A549 (cell line): ENCODE data around the gene ARAP1. TPM values are rescaled to one million over a fixed set of nuclear protein-coding genes. Genes with fewer than 3 reads are reported as not detected.

Source experiments
- ATAC-seq, 2 experiments: fragments of 200-7000 bp in 1 of 2; fragments of >200 bp in 1 of 2; cut with Nextera tagmentation in 1 of 2; cut with Tn5 transposase in 1 of 2; 3 replicates each; pipeline versions ENCODE4 v1.8.0 to v1.9.1; 2018 to 2020; ENCODE audit warnings: mild to moderate bottlenecking in 1 of 2, moderate library complexity in 1 of 2
- CTCF ChIA-PET: fragments of 300-600 bp; sonication (Branson Sonifier 250); formaldehyde crosslinking; extraction: SDS; loops from one replicate; lab custom pipeline; 2021; ENCODE audit warnings: antibody characterized with exemption, inconsistent platforms; lab: Yijun Ruan, JAX
- POLR2A ChIA-PET: fragments of 350-600 bp; formaldehyde crosslinking; extraction: SDS; loops from one replicate; lab custom pipeline; 2021; ENCODE audit warnings: antibody characterized with exemption, inconsistent platforms; lab: Yijun Ruan, JAX
- DNase-seq, 2 experiments: peaks; one replicate each; pipeline versions ENCODE4 v3.0.0 to v3.0.0-alpha.2; 2011 to 2016; ENCODE audit warnings: low read depth in 1 of 2, low spot score in 1 of 2
- FAIRE-seq: peaks from 2 replicates; lab custom pipeline; 2011; peaks lifted over from hg19 to GRCh38; lab: Jason Lieb, UNC
- H3K27ac ChIP-seq, 2 experiments: fragments of >200 bp; sonication (Bioruptor Twin); formaldehyde crosslinking; 3 replicates each; pipeline ENCODE4 v1.5.1; 2016 to 2017
- H3K4me1 ChIP-seq: fragments of >200 bp; sonication (Bioruptor Twin); formaldehyde crosslinking; 3 replicates; pipeline ENCODE4 v1.6.1; 2016
- H3K4me2 ChIP-seq: fragments of >200 bp; sonication (Bioruptor Twin); formaldehyde crosslinking; 3 replicates; pipeline ENCODE4 v1.6.1; 2016
- H3K4me3 ChIP-seq: fragments of >200 bp; sonication (Bioruptor Twin); formaldehyde crosslinking; 3 replicates; pipeline ENCODE4 v1.5.1; 2016
- H3K9me3 ChIP-seq: fragments of >200 bp; sonication (Bioruptor Twin); formaldehyde crosslinking; 3 replicates; pipeline ENCODE4 v1.6.1; 2016
- CEBPB ChIP-seq, 2 experiments: fragments of >200 bp in 1 of 2; sonication (Bioruptor Twin) in 1 of 2; formaldehyde crosslinking in 1 of 2; IDR thresholded peaks; 2 replicates each; pipeline ENCODE4 v1.6.1; 2012 to 2016
- CHD4 ChIP-seq: fragments of 200-600 bp; sonication (generic); IDR thresholded peaks from 2 replicates; pipeline ENCODE4 v1.6.1; 2016; ENCODE audit warnings: antibody characterized with exemption, mild to moderate bottlenecking, borderline replicate concordance
- EHF ChIP-seq: fragments of 250-450 bp; sonication (Bioruptor Pico); IDR thresholded peaks from 2 replicates; pipeline ENCODE4 v1.5.0; 2020; ENCODE audit warnings: mild to moderate bottlenecking
- ESRRA ChIP-seq: fragments of 150-350 bp; IDR thresholded peaks from 2 replicates; pipeline ENCODE4 v1.6.1; 2014; ENCODE audit warnings: mild to moderate bottlenecking, low read length, borderline replicate concordance
- FOSB ChIP-seq: fragments of 250-450 bp; sonication (Bioruptor Pico); IDR thresholded peaks from 2 replicates; pipeline ENCODE4 v1.5.0; 2020; ENCODE audit warnings: mild to moderate bottlenecking, moderate library complexity
- FOSL2 ChIP-seq, 2 experiments: fragments of 450-650 bp in 1 of 2; fragments of >200 bp in 1 of 2; sonication (Bioruptor Twin) in 1 of 2; formaldehyde crosslinking; IDR thresholded peaks; 2 replicates each; pipeline versions ENCODE4 v1.5.0 to v1.6.1; 2016 to 2020; ENCODE audit warnings: mild to moderate bottlenecking in 1 of 2, moderate library complexity in 1 of 2
- HOXA7 ChIP-seq: fragments of 250-450 bp; sonication (Bioruptor Pico); IDR thresholded peaks from 2 replicates; pipeline ENCODE4 v1.5.0; 2020; ENCODE audit warnings: mild to moderate bottlenecking, moderate library complexity
- HOXB5 ChIP-seq: fragments of 250-450 bp; sonication (Bioruptor Pico); IDR thresholded peaks from 2 replicates; pipeline ENCODE4 v1.5.0; 2020; ENCODE audit warnings: mild to moderate bottlenecking, moderate library complexity
- KDM1A ChIP-seq: fragments of 200-600 bp; sonication (generic); IDR thresholded peaks from 2 replicates; pipeline ENCODE4 v1.6.1; 2016; ENCODE audit warnings: low read depth, mild to moderate bottlenecking
- KDM5A ChIP-seq: fragments of 200-600 bp; sonication (generic); IDR thresholded peaks from 2 replicates; pipeline ENCODE4 v1.6.1; 2016; ENCODE audit warnings: antibody characterized with exemption, mild to moderate bottlenecking
- NFE2L2 ChIP-seq: fragments of 150-350 bp; conservative IDR thresholded peaks from 2 replicates; pipeline ENCODE4 v1.6.1; 2014; ENCODE audit warnings: low read length
- PHF8 ChIP-seq: fragments of 200-600 bp; sonication (generic); IDR thresholded peaks from 2 replicates; pipeline ENCODE4 v1.6.1; 2016; ENCODE audit warnings: low read depth, mild to moderate bottlenecking, antibody characterized with exemption, moderate library complexity, borderline replicate concordance
- RFX5 ChIP-seq: fragments of 450-650 bp; IDR thresholded peaks from 2 replicates; pipeline ENCODE4 v1.7.1; 2014; ENCODE audit warnings: antibody characterized with exemption, mild to moderate bottlenecking, moderate library complexity
- ZC3H11A ChIP-seq: fragments of 450-650 bp; IDR thresholded peaks from 2 replicates; pipeline ENCODE4 v1.6.1; 2014; ENCODE audit warnings: antibody characterized with exemption, mild to moderate bottlenecking
- ZFP36 ChIP-seq: fragments of 450-650 bp; IDR thresholded peaks from 2 replicates; pipeline ENCODE4 v1.6.1; 2014; ENCODE audit warnings: borderline replicate concordance; ENCODE audit not compliant: partially characterized antibody
- ZNF302 ChIP-seq: fragments of 250-450 bp; sonication (Bioruptor Pico); IDR thresholded peaks from 2 replicates; pipeline ENCODE4 v1.9.0; 2021; ENCODE audit warnings: inconsistent platforms, mild to moderate bottlenecking, moderate library complexity
- WGBS: methylation state at CpG from one replicate; pipeline ENCODE4 v1.1.6; 2017; ENCODE audit errors: missing lambda C conversion rate; 5-methylcytosine and 5-hydroxymethylcytosine counted together
- polyA plus RNA-seq, 4 experiments: library from polyadenylated mRNA; depleted of rRNA in 3 of 4; stranded (reverse); fragments of >200 nt; fragmentation: RNase III in 1 of 4; extraction: RNeasy Plus Mini Kit Qiagen cat#74134 plus additional on column Dnase treatment in 1 of 4; gene quantifications; 2 replicates in 3 of 4; 3 replicates in 1 of 4; pipeline ENCODE4 v1.2.3, GENCODE V29; 2011 to 2017
- TF ChIP-seq, protein P1 (sequence below): IDR thresholded peaks from 2 replicates; pipeline ENCODE4 v1.6.1; 2012
- TF ChIP-seq, protein P2 (sequence below): fragments of 150-350 bp; IDR thresholded peaks from 2 replicates; pipeline ENCODE4 v1.6.1; 2014; ENCODE audit warnings: low read depth, mild to moderate bottlenecking, low read length
- TF ChIP-seq, protein P3 (sequence below): fragments of 450-650 bp; IDR thresholded peaks from 2 replicates; pipeline ENCODE4 v1.6.1; 2014; ENCODE audit warnings: antibody characterized with exemption
- TF ChIP-seq, protein P4 (sequence below): fragments of 250-450 bp; sonication (Bioruptor Pico); IDR thresholded peaks from 2 replicates; pipeline ENCODE4 v1.5.0; 2020; ENCODE audit warnings: low read depth, mild to moderate bottlenecking, moderate library complexity
- TF ChIP-seq, protein P5 (sequence below): fragments of >200 bp; sonication (Bioruptor Twin); formaldehyde crosslinking; IDR thresholded peaks from 3 replicates; pipeline ENCODE4 v1.5.1; 2016
- TF ChIP-seq, protein P6 (sequence below): fragments of 250-450 bp; sonication (Bioruptor Pico); IDR thresholded peaks from 2 replicates; pipeline ENCODE4 v1.5.0; 2021; ENCODE audit warnings: mild to moderate bottlenecking, moderate library complexity, borderline replicate concordance

The ARAP1 gene
- polyA plus RNA-seq, 2 of the 4 experiments (the other 2 are of a cell fraction): 29.5 to 30.1 TPM

DNA sequence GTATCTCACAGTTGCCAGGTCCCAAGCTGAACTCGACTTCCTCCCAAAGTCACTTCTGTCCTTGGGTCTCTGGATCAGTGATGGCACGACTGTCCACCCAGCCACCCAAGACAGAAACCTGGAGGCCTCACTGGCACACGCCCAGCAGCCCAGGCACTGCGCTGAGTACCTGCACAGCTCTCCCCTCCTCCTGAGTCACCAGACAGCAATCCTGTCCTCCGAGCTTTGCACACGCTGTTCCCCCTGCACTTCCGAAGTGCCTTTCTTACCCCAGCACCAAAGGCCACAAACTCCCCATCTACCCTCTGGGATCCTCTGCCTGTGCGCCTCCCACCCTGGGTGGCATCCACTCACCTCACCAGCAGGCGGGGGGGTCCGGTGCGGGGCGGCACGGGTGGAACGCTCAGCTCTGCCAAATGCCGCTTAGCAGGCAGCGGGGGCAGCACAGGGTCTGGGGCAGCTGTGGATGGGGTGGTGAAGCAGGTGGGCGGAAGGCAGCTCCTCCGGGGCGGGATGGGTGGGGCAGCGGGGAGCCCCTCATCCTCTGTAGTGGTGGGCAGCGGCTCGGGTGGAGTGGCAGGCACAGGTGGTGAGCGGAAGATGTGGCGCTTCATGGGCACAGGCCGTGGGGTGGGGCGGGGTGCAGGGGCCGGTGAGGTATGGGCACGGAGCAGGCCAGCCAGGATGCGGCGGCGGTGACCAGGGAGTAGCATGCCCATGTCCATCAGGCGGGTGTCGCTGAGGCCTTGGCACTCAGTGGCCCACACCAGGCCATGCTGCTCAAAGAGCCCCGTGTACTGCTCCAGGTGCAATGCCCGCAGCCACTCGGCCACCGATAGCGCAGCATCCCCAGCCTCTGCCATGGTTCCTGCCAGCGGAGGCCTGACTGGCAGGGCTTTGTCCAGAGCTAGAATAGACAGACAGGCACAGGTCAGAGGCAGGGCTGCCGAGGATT is 25.7 kb downstream of the ARAP1 start:
- ATAC-seq: no peak
- 86% methylated on average over 23 of the region's 40 CpGs for WGBS
- Histone ChIP-seq H3K9me3 (no peaks in the 10 kb centered on the region), H3K4me1 (peaks cover 20% of the 10 kb centered on the region), H3K4me3 (no peak overlapping the region), H3K27ac (no peak overlapping the region), H3K4me2 (no peak overlapping the region)
- no peak for TF ChIP-seq CHD4
- no peak for TF ChIP-seq NFE2L2
- no peak for TF ChIP-seq ZNF302 (CRISPR knock-in tag)
- TF ChIP-seq, protein P1, sequence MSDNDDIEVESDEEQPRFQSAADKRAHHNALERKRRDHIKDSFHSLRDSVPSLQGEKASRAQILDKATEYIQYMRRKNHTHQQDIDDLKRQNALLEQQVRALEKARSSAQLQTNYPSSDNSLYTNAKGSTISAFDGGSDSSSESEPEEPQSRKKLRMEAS: no peak
- no peak for TF ChIP-seq EHF
- TF ChIP-seq KDM1A: no peak
- TF ChIP-seq ZC3H11A: no peak
- TF ChIP-seq KDM5A: no peak
- TF ChIP-seq, protein P2, sequence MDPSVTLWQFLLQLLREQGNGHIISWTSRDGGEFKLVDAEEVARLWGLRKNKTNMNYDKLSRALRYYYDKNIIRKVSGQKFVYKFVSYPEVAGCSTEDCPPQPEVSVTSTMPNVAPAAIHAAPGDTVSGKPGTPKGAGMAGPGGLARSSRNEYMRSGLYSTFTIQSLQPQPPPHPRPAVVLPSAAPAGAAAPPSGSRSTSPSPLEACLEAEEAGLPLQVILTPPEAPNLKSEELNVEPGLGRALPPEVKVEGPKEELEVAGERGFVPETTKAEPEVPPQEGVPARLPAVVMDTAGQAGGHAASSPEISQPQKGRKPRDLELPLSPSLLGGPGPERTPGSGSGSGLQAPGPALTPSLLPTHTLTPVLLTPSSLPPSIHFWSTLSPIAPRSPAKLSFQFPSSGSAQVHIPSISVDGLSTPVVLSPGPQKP: no peak
- TF ChIP-seq, protein P3, sequence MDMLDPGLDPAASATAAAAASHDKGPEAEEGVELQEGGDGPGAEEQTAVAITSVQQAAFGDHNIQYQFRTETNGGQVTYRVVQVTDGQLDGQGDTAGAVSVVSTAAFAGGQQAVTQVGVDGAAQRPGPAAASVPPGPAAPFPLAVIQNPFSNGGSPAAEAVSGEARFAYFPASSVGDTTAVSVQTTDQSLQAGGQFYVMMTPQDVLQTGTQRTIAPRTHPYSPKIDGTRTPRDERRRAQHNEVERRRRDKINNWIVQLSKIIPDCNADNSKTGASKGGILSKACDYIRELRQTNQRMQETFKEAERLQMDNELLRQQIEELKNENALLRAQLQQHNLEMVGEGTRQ: no peak
- TF ChIP-seq, protein P4, sequence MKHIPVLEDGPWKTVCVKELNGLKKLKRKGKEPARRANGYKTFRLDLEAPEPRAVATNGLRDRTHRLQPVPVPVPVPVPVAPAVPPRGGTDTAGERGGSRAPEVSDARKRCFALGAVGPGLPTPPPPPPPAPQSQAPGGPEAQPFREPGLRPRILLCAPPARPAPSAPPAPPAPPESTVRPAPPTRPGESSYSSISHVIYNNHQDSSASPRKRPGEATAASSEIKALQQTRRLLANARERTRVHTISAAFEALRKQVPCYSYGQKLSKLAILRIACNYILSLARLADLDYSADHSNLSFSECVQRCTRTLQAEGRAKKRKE (CRISPR knock-in tag): no peak
- no peak for TF ChIP-seq ESRRA
- no peak for TF ChIP-seq HOXB5 (CRISPR knock-in tag)
- no peak for FAIRE-seq
- ChIA-PET CTCF (interaction anchor here (1.0 to 7.1 kb wide), 21 partner anchors 11 to 609 kb away, joined by 3 to 162 read pairs (median 9); partner anchors contain the start of genes ATG16L2 and STARD10), POLR2A (no interaction called here)
- no peak for DNase-seq

DNA sequence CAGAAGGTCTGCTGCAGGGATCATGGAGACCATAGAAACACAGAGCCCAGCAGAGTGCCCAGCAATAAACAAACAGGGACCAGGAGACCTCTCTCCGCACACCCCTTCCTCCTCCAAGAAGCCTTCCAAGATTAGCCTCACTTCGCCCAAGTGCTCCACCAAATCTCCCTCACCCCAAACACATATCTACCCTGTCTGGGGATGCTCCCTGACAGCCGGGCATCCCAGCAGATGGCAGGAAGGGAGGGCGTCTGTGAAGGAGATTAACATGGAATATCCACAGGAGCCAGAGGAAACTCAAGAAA is 26.5 kb downstream of the ARAP1 start:
- WGBS: 71% methylated on average over 4 of the region's 4 CpGs
- TF ChIP-seq ZFP36: peak; percentile 63
- TF ChIP-seq HOXA7: no peak
- peak overlapping the region in 1 of 2 experiments; percentile 63; a peak in 2 of 6 replicates for H3K27ac ChIP-seq
- ATAC-seq (no peak), FAIRE-seq (no peak), DNase-seq (no peak)
- ChIA-PET CTCF (interaction anchor here (0.6 to 7.1 kb wide), 70 partner anchors 9 to 625 kb away, joined by 3 to 162 read pairs (median 6); partner anchors contain the start of genes ARAP1, ATG16L2, FCHSD2 and STARD10), POLR2A (interaction anchor here (0.9 to 1.1 kb wide), 5 partner anchors 67 to 581 kb away, joined by 4 to 10 read pairs (median 8); partner anchors contain the start of genes FCHSD2 and STARD10)
- H3K9me3 ChIP-seq: no peaks in the 10 kb centered on the region
- no peak overlapping the region for H3K4me3 ChIP-seq
- H3K4me2 ChIP-seq: no peak overlapping the region
- peaks cover 29% of the 10 kb centered on the region for H3K4me1 ChIP-seq

DNA sequence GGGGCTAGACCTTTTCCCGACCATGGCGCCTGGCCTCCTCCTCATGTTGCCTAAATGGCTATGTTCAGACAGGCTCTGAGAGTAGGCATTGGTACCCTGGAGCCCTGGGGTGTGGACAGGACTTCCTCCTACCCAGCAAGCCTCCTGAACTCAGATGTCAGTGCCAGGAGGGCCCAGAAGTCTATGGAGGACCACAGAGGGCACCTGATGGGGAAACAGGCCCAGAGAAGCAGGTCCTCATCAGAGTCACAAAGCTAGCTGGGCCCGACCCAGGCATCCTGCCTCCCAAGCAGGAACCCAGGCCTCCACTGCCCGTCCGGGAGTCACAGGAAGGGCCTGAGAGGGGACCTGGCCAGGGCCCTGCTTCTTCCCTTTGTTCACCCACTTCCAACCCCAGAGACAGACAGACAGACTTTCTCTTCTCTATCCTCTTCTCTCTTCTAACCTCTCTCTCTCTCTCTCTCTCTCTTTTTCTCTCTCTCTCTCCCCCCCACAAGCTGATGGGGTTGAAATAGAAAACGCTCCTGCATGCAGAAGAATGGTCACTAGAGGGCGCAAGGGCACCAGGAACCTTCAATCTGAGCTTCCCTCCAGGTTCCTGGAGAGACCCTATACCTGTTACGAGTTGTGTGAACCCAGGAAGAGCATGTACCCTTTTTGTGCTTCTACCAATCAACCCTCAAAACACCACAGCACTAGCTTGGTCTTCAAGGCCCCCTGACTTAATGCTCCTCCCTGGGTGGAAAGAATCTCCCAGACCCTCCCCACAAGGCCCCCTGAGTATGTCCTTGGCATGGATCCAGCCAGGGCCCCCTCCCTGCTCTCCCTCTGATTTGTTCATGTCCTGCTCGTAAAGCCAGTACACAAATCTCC is 27.1 kb downstream of the ARAP1 start:
- DNase-seq (peak; percentile 83 to 85), FAIRE-seq (no peak), ATAC-seq (peak; percentile 53 to 63; a peak in 5 of 6 replicates)
- ChIA-PET CTCF (interaction anchor here (0.6 to 7.1 kb wide), 79 partner anchors 9 to 626 kb away, joined by 3 to 162 read pairs (median 5); partner anchors contain the start of genes ARAP1, ATG16L2, FCHSD2 and STARD10), POLR2A (interaction anchor here (0.9 to 1.1 kb wide), 5 partner anchors 68 to 582 kb away, joined by 4 to 10 read pairs (median 8); partner anchors contain the start of genes FCHSD2 and STARD10)
- Histone ChIP-seq H3K9me3 (no peaks in the 10 kb centered on the region), H3K27ac (peak overlapping the region in 1 of 2 experiments; percentile 63; a peak in 2 of 6 replicates), H3K4me2 (no peak overlapping the region), H3K4me3 (no peak overlapping the region), H3K4me1 (peaks cover 35% of the 10 kb centered on the region)
- WGBS: 52% methylated on average over 9 of the region's 9 CpGs
- TF ChIP-seq ESRRA (no peak), PHF8 (no peak), CEBPB (IDR thresholded peaks at IDR 0.05) (no peak), HOXB5 (CRISPR knock-in tag) (no peak), FOSL2 (IDR thresholded peaks at IDR 0.05) (no peak), FOSL2 (CRISPR knock-in tag; IDR thresholded peaks at IDR 0.05) (no peak), FOSB (CRISPR knock-in tag) (no peak), RFX5 (peak; percentile 77; the same call in 1 of the 2 replicates)
- TF ChIP-seq, protein P5, sequence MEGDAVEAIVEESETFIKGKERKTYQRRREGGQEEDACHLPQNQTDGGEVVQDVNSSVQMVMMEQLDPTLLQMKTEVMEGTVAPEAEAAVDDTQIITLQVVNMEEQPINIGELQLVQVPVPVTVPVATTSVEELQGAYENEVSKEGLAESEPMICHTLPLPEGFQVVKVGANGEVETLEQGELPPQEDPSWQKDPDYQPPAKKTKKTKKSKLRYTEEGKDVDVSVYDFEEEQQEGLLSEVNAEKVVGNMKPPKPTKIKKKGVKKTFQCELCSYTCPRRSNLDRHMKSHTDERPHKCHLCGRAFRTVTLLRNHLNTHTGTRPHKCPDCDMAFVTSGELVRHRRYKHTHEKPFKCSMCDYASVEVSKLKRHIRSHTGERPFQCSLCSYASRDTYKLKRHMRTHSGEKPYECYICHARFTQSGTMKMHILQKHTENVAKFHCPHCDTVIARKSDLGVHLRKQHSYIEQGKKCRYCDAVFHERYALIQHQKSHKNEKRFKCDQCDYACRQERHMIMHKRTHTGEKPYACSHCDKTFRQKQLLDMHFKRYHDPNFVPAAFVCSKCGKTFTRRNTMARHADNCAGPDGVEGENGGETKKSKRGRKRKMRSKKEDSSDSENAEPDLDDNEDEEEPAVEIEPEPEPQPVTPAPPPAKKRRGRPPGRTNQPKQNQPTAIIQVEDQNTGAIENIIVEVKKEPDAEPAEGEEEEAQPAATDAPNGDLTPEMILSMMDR: peak; percentile 94
- TF ChIP-seq, protein P6, sequence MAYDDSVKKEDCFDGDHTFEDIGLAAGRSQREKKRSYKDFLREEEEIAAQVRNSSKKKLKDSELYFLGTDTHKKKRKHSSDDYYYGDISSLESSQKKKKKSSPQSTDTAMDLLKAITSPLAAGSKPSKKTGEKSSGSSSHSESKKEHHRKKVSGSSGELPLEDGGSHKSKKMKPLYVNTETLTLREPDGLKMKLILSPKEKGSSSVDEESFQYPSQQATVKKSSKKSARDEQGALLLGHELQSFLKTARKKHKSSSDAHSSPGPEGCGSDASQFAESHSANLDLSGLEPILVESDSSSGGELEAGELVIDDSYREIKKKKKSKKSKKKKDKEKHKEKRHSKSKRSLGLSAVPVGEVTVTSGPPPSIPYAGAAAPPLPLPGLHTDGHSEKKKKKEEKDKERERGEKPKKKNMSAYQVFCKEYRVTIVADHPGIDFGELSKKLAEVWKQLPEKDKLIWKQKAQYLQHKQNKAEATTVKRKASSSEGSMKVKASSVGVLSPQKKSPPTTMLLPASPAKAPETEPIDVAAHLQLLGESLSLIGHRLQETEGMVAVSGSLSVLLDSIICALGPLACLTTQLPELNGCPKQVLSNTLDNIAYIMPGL (CRISPR knock-in tag): no peak
